ENCODE results near the gene SPOCK3.

SPOCK3 gene

GRCh38 chr4:167171928-167172327 is 62.4 kb downstream of the SPOCK3 start:
- DNase-seq = no peak

- DNase-seq = no peak
Measured at GRCh38 chr4:167168611-167169010, 65.7 kb downstream of the SPOCK3 start.

GRCh38 chr4:167150587-167150986 is 83.7 kb downstream of the SPOCK3 start:
- no peak for DNase-seq

- DNase-seq = no peak
Measured at GRCh38 chr4:167144605-167145004, 89.7 kb downstream of the SPOCK3 start.

GRCh38 chr4:167143018-167143417 is 91.3 kb downstream of the SPOCK3 start:
- DNase-seq = no peak

- DNase-seq = no peak
Measured at GRCh38 chr4:167136270-167136669, 98.0 kb downstream of the SPOCK3 start.

- no peak for DNase-seq
Measured at GRCh38 chr4:167129146-167129545, 105.1 kb downstream of the SPOCK3 start.

GRCh38 chr4:167119392-167119791 is 114.9 kb downstream of the SPOCK3 start:
- DNase-seq = no peak

GRCh38 chr4:167117273-167117672 is 117.0 kb downstream of the SPOCK3 start:
- no peak for DNase-seq

- no peak for DNase-seq
Measured at GRCh38 chr4:167114416-167114971, 119.8 kb downstream of the SPOCK3 start.

- DNase-seq = no peak
Measured at GRCh38 chr4:167111622-167112021, 122.7 kb downstream of the SPOCK3 start.

- no peak for DNase-seq
Measured at GRCh38 chr4:167111092-167111491, 123.2 kb downstream of the SPOCK3 start.

- DNase-seq = no peak
Measured at GRCh38 chr4:167109859-167110258, 124.4 kb downstream of the SPOCK3 start.

- DNase-seq = no peak
Measured at GRCh38 chr4:167105857-167106256, 128.4 kb downstream of the SPOCK3 start.

GRCh38 chr4:167102475-167102874 is 131.8 kb downstream of the SPOCK3 start:
- no peak for DNase-seq

- DNase-seq = no peak
Measured at GRCh38 chr4:167101035-167101434, 133.3 kb downstream of the SPOCK3 start.

- DNase-seq = no peak
Measured at GRCh38 chr4:167100120-167100519, 134.2 kb downstream of the SPOCK3 start.

- no peak for DNase-seq
Measured at GRCh38 chr4:167088115-167088514, 146.2 kb downstream of the SPOCK3 start.

- DNase-seq = no peak
Measured at GRCh38 chr4:167084321-167084720, 150.0 kb downstream of the SPOCK3 start.

GRCh38 chr4:167079762-167080161 is 154.5 kb downstream of the SPOCK3 start:
- DNase-seq = no peak

GRCh38 chr4:167052631-167053091 is 181.6 kb downstream of the SPOCK3 start:
- DNase-seq = no peak

GRCh38 chr4:167049257-167049656 is 185.0 kb downstream of the SPOCK3 start:
- DNase-seq = no peak

GRCh38 chr4:167041524-167041923 is 192.8 kb downstream of the SPOCK3 start:
- DNase-seq = no peak

- no peak for DNase-seq
Measured at GRCh38 chr4:167035390-167035789, 198.9 kb downstream of the SPOCK3 start.

GRCh38 chr4:167034983-167035382 is 199.3 kb downstream of the SPOCK3 start:
- DNase-seq = no peak

- no peak for DNase-seq
Measured at GRCh38 chr4:167032871-167033270, 201.4 kb downstream of the SPOCK3 start.

All from activated CD8-positive, alpha-beta memory T cell treated with anti-CD3 and anti-CD28 coated beads, Interleukin-2, amount 50 U/mL, for 48 hours (primary cell).